ENCODE data around the gene ACER2.

GRCh38 chr9:19486803-19487202, 78.0 kb downstream of the ACER2 start:
- TF ChIP-seq CTCF (IDR thresholded peaks at IDR 0.05) (no peak), POLR2A (IDR thresholded peaks at IDR 0.05) (no peak), POLR2AphosphoS5 (IDR thresholded peaks at IDR 0.05) (no peak)

Measured in transverse colon (tissue), 4 donors.